Stomach (tissue), 4 donors: ENCODE results near the gene SRRM1.

Source experiments
- CTCF ChIP-seq, 7 experiments: fragments of 450-650 bp in 4 of 7; fragments of 200-600 bp in 3 of 7; sonication (generic) in 3 of 7; IDR thresholded peaks; one replicate each; pipeline ENCODE4 v1.5.1; 2016 to 2019; ENCODE audit warnings: antibody characterized with exemption in 7 of 7, control low read depth in 2 of 7, mild to moderate bottlenecking in 1 of 7
- POLR2A ChIP-seq, 4 donors: fragments of 450-650 bp; IDR thresholded peaks; one replicate each; pipeline ENCODE4 v1.6.1; 2016; ENCODE audit warnings: antibody characterized with exemption in 4 of 4, control low read depth in 2 of 4, mild to moderate bottlenecking in 1 of 4, moderate library complexity in 1 of 4
- POLR2AphosphoS5 ChIP-seq, 3 donors: sonication (generic); formaldehyde crosslinking; IDR thresholded peaks; one replicate each; pipeline ENCODE4 v1.6.1; 2016; ENCODE audit warnings: antibody characterized with exemption in 3 of 3

GRCh38 chr1:24714859-24715520 lies 71.9 kb downstream of the SRRM1 start:
- TF ChIP-seq CTCF (IDR thresholded peaks at IDR 0.05) (no peak), POLR2AphosphoS5 (IDR thresholded peaks at IDR 0.05) (no peak), POLR2A (IDR thresholded peaks at IDR 0.05) (no peak)
